Sigmoid colon (tissue), 7 donors: ENCODE results near the gene ATP6V0B. TPM values are rescaled to one million over a fixed set of nuclear protein-coding genes. Genes with fewer than 3 reads are reported as not detected.

ENCODE experiments used
- DNase-seq: peaks from one replicate; pipeline ENCODE4 v3.0.0-alpha.2; 2019
- H3K27ac ChIP-seq, 4 donors: fragments of 200-600 bp; sonication (generic); one replicate each; pipeline ENCODE4 v1.5.1; 2016 to 2019; ENCODE audit warnings: mild to moderate bottlenecking in 1 of 4
- H3K27me3 ChIP-seq, 3 donors: fragments of 200-600 bp; sonication (generic); one replicate each; pipeline ENCODE4 v1.5.1; 2019; ENCODE audit warnings: mild to moderate bottlenecking in 1 of 3
- H3K36me3 ChIP-seq, 4 donors: fragments of 200-600 bp; sonication (generic); one replicate each; pipeline ENCODE4 v1.5.1; 2016 to 2019
- H3K4me1 ChIP-seq, 4 donors: fragments of 200-600 bp; sonication (generic); one replicate each; pipeline ENCODE4 v1.5.1; 2017 to 2019
- H3K4me3 ChIP-seq, 4 donors: fragments of 200-600 bp; sonication (generic); one replicate each; pipeline ENCODE4 v1.5.1; 2017 to 2019; ENCODE audit warnings: mild to moderate bottlenecking in 2 of 4, moderate library complexity in 1 of 4
- H3K9me3 ChIP-seq, 4 donors: fragments of 200-600 bp in 3 of 4; sonication (generic) in 3 of 4; one replicate each; pipeline versions ENCODE4 v1.5.1 to v1.6.1; 2013 to 2019
- CTCF ChIP-seq, 4 experiments: fragments of 450-650 bp in 3 of 4; fragments of 200-600 bp in 1 of 4; IDR thresholded peaks; one replicate each; pipeline ENCODE4 v1.5.1; 2016 to 2019; ENCODE audit warnings: antibody characterized with exemption in 4 of 4, mild to moderate bottlenecking in 3 of 4, moderate library complexity in 2 of 4
- EP300 ChIP-seq, 4 donors: sonication (generic); formaldehyde crosslinking; IDR thresholded peaks; one replicate each; pipeline ENCODE4 v1.6.1; 2017; ENCODE audit warnings: antibody characterized with exemption in 4 of 4
- POLR2A ChIP-seq, 2 donors: fragments of 450-650 bp; IDR thresholded peaks; one replicate each; pipeline ENCODE4 v1.6.1; 2016; ENCODE audit warnings: antibody characterized with exemption in 2 of 2, mild to moderate bottlenecking in 2 of 2, moderate library complexity in 2 of 2
- POLR2AphosphoS5 ChIP-seq, 4 donors: sonication (generic); formaldehyde crosslinking; IDR thresholded peaks; one replicate each; pipeline ENCODE4 v1.6.1; 2017; ENCODE audit warnings: antibody characterized with exemption in 4 of 4
- WGBS, 2 donors: extraction: QIAGEN DNeasy Blood & Tissue Kit; methylation state at CpG; one replicate each; pipeline ENCODE4 v1.1.7; 2013; 5-methylcytosine and 5-hydroxymethylcytosine counted together
- intact Hi-C: fragments of 100-400 bp; cut with DNase I; formaldehyde crosslinking; loops from one replicate; pipeline ENCODE4 v1.15.1; 2023
- polyA plus RNA-seq, 3 donors: library from polyadenylated mRNA; stranded (reverse); fragments of 200-250 nt; gene quantifications; one replicate each; pipeline ENCODE4 v1.2.3, GENCODE V29; 2013
- total RNA-seq, 4 donors: library from RNA; depleted of rRNA; stranded (reverse); fragments of >200 nt; gene quantifications; one replicate each; pipeline ENCODE4 v1.1.0, GENCODE V29; 2016
- donor health status: healthy with polysubstance abuse.
- donor health status: Bipolar disorder and iron deficiency.
- donor health status: healthy.

The ATP6V0B gene
- total and polyA plus RNA-seq, 7 donors: 67.9 to 286 (median 129) TPM

GRCh38 chr1:43997295-43997999 is 22.7 kb downstream of the ATP6V0B start:
- Histone ChIP-seq H3K27ac (no peak overlapping the region), H3K36me3 (peaks cover 8 to 36% (median 9%) of the 10 kb centered on the region in 4 donors), H3K27me3 (no peaks in the 10 kb centered on the region), H3K4me3 (no peak overlapping the region), H3K4me1 (peaks cover 0 to under 1% (median 0%) of the 10 kb centered on the region in 4 donors), H3K9me3 (no peaks in the 10 kb centered on the region)
- 24 to 71% methylated on average over 22 of the region's 22 CpGs for WGBS, 2 donors
- TF ChIP-seq CTCF (IDR thresholded peaks at IDR 0.05): no peak
- no peak for DNase-seq
- intact Hi-C loops: loop anchor here (10.0 kb wide), 1 partner anchor 217 kb away; the partner anchor contains the start of gene DMAP1

- no peaks in the 10 kb centered on the region for H3K9me3 ChIP-seq
- H3K27me3 ChIP-seq: no peaks in the 10 kb centered on the region
- no peak overlapping the region for H3K27ac ChIP-seq
- 65 to 82% methylated on average over 11 of the region's 11 CpGs for WGBS, 2 donors
- DNase-seq: no peak
- intact Hi-C loops: loop anchor here (10.0 kb wide), 1 partner anchor 217 kb away; the partner anchor contains the start of gene DMAP1
- H3K4me3 ChIP-seq: no peak overlapping the region
- peaks cover 8 to 39% (median 9%) of the 10 kb centered on the region in 4 donors for H3K36me3 ChIP-seq
- no peaks in the 10 kb centered on the region for H3K4me1 ChIP-seq
- TF ChIP-seq POLR2AphosphoS5 (IDR thresholded peaks at IDR 0.05) (no peak), CTCF (IDR thresholded peaks at IDR 0.05) (no peak), POLR2A (IDR thresholded peaks at IDR 0.05) (no peak), EP300 (IDR thresholded peaks at IDR 0.05) (no peak)
These were observed 23.2 kb downstream of the ATP6V0B start for GRCh38 chr1:43998000-43998378.

- no peak for DNase-seq
- intact Hi-C loops: loop anchor here (10.0 kb wide), 1 partner anchor 215 kb away; the partner anchor contains the start of gene DMAP1
- no peaks in the 10 kb centered on the region for H3K4me1 ChIP-seq
- peaks cover 8 to 39% (median 9%) of the 10 kb centered on the region in 4 donors for H3K36me3 ChIP-seq
- H3K27ac ChIP-seq: no peak overlapping the region
- H3K4me3 ChIP-seq: no peak overlapping the region
- 91 to 93% methylated on average over 8 of the region's 8 CpGs for WGBS, 2 donors
- no peak for TF ChIP-seq EP300 (IDR thresholded peaks at IDR 0.05)
- TF ChIP-seq CTCF (IDR thresholded peaks at IDR 0.05): no peak
- no peaks in the 10 kb centered on the region for H3K27me3 ChIP-seq
- H3K9me3 ChIP-seq: no peaks in the 10 kb centered on the region
These were observed 24.7 kb downstream of the ATP6V0B start for GRCh38 chr1:43999455-43999854.

GRCh38 chr1:44000122-44000665 is 25.4 kb downstream of the ATP6V0B start:
- Histone ChIP-seq H3K4me1 (no peaks in the 10 kb centered on the region), H3K9me3 (no peaks in the 10 kb centered on the region), H3K27ac (no peak overlapping the region), H3K4me3 (no peak overlapping the region), H3K27me3 (no peaks in the 10 kb centered on the region), H3K36me3 (peaks cover 8 to 39% (median 9%) of the 10 kb centered on the region in 4 donors)
- WGBS, 2 donors: 90 to 93% methylated on average over 8 of the region's 8 CpGs
- intact Hi-C loops: loop anchor here (10.0 kb wide), 1 partner anchor 595 kb away; no protein-coding TSS in a partner anchor
- TF ChIP-seq CTCF (IDR thresholded peaks at IDR 0.05) (no peak), POLR2AphosphoS5 (IDR thresholded peaks at IDR 0.05) (no peak), EP300 (IDR thresholded peaks at IDR 0.05) (no peak), POLR2A (IDR thresholded peaks at IDR 0.05) (no peak)
- DNase-seq: no peak
